ENCODE results near the gene GRID1. TPM values are rescaled to one million over a fixed set of nuclear protein-coding genes. Genes with fewer than 3 reads are reported as not detected.

GRID1 gene
- total and polyA plus RNA-seq, 9 of the 15 experiments (the other 6 are each of a cell fraction or from before 2014, with no cell fraction given): 0.01 to 7.2 (median 1.2) TPM

DNA sequence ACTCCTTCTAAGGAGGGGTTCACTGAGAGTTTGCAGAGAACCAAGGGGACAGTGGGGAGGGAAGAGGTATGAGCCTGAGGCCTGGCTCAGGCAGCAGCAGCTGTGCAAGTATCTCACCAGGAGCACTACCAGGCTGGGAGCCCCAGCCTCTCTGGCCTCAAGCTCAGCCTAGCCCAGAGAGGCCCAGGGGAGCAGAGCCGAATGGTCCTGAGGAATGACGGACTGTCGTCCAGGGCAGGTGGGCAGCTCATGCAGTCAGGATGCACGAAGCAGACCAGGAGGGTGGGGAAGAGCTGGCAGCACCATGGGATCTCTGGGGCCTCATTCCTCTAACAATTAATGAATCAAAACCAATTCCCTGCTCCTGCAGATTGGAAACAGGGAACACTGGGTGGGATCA lies 151.5 kb downstream of the GRID1 start:
- TF ChIP-seq ZNF347 (CRISPR knock-in tag; IDR thresholded peaks at IDR 0.05; ENCODE audit: low read depth): no peak

DNA sequence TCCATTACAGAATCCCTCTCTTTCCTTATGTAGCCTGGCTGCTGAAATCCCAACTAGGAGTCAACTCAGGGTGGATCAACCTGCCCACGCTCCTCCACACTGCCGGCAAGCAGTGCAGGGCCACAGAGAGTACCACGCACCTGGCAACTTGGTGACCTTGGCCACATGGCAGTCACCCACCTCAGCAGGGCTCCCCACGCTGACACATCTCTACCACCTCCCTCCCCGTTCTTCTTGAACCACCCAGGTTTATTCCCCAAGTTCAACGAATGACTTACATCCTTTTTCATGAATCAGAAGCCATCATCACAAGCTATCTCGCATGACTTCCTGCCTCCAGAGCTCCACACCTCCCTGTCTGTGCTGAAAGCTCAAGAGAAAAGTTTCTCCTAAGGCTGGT lies 153.4 kb downstream of the GRID1 start:
- CTCF ChIA-PET (ENCODE audit: low intra/inter-chr PET ratio): no interaction called here
- H4K20me1 ChIP-seq (replicated peaks; ENCODE audit: control insufficient read depth, insufficient read depth, low read length): no peaks in the 10 kb centered on the region
- no peak overlapping the region for H3K9ac ChIP-seq (ENCODE audit: insufficient read depth in 1 of 2, low read depth in 2 of 2, low read length in 2 of 2)
- WGBS (ENCODE audit: insufficient coverage, low coverage, missing lambda C conversion rate): 0% methylated on average over 4 of the region's 7 CpGs
- H3K36me3 ChIP-seq (ENCODE audit: control insufficient read depth, insufficient read depth, low read length): no peaks in the 10 kb centered on the region
- H3K79me2 ChIP-seq (ENCODE audit: control insufficient read depth, insufficient read depth, low read length): no peaks in the 10 kb centered on the region
- in situ Hi-C loops (cut with MboI) (no loop called here), intact Hi-C loops (cut with micrococcal nuclease) (no loop called here)
- FAIRE-seq: no peak
- no peaks in the 10 kb centered on the region for H3K4me1 ChIP-seq (replicated peaks in 1 of 2; ENCODE audit: control insufficient read depth in 2 of 2, insufficient read depth in 2 of 2, low read length in 2 of 2)
- H3K27ac ChIP-seq (ENCODE audit: extremely low read depth, low read depth, low read length): no peak overlapping the region
- H2AFZ ChIP-seq (ENCODE audit: low read depth, low read length): no peak overlapping the region
- no peaks in the 10 kb centered on the region for H3K9me1 ChIP-seq (ENCODE audit: control insufficient read depth, insufficient read depth, low read length)
- H3K4me2 ChIP-seq (ENCODE audit: insufficient read depth, low read length): no peak overlapping the region
- no peaks in the 10 kb centered on the region for H3K9me3 ChIP-seq (replicated peaks; ENCODE audit: control insufficient read depth, insufficient read depth, low read depth, low read length)
- no peak for DNase-seq (ENCODE audit: extremely low read depth in 1 of 4, low spot score in 3 of 4)
- H3K4me3 ChIP-seq: no peak overlapping the region
- no TSS peak for BruUV-seq (replicated peaks)
- POLR2A ChIA-PET: interaction anchor here (1.1 kb wide), 1 partner anchor 12 kb away, joined by 4 read pairs; no protein-coding TSS in a partner anchor
- ATAC-seq: no peak
- H3K27me3 ChIP-seq (ENCODE audit: control insufficient read depth in 2 of 2, insufficient read depth in 2 of 2, low read length in 2 of 2): no peaks in the 10 kb centered on the region; a peak in 1 of 5 replicates
- TF ChIP-seq, protein P1, sequence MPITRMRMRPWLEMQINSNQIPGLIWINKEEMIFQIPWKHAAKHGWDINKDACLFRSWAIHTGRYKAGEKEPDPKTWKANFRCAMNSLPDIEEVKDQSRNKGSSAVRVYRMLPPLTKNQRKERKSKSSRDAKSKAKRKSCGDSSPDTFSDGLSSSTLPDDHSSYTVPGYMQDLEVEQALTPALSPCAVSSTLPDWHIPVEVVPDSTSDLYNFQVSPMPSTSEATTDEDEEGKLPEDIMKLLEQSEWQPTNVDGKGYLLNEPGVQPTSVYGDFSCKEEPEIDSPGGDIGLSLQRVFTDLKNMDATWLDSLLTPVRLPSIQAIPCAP (CRISPR knock-in tag; IDR thresholded peaks at IDR 0.05; ENCODE audit: borderline replicate concordance): no peak
- TF ChIP-seq ZNF764 (CRISPR knock-in tag; IDR thresholded peaks at IDR 0.05; ENCODE audit: low read depth) (no peak), MTA2 (IDR thresholded peaks at IDR 0.05; ENCODE audit: low read depth) (no peak), SLC30A9 (CRISPR knock-in tag; IDR thresholded peaks at IDR 0.05) (no peak), STAT5B (CRISPR knock-in tag; IDR thresholded peaks at IDR 0.05) (no peak), GABPB2 (CRISPR knock-in tag; conservative IDR thresholded peaks at IDR 0.05) (no peak), ZNF174 (CRISPR knock-in tag; IDR thresholded peaks at IDR 0.05) (no peak), WHSC1 (IDR thresholded peaks at IDR 0.05; ENCODE audit: low read length) (no peak), NR1H2 (CRISPR knock-in tag; IDR thresholded peaks at IDR 0.05) (no peak), ZNF311 (CRISPR knock-in tag; IDR thresholded peaks at IDR 0.05) (no peak), PHF21A (IDR thresholded peaks at IDR 0.05; ENCODE audit: borderline replicate concordance, low read depth) (no peak)
- TF ChIP-seq, protein P2, sequence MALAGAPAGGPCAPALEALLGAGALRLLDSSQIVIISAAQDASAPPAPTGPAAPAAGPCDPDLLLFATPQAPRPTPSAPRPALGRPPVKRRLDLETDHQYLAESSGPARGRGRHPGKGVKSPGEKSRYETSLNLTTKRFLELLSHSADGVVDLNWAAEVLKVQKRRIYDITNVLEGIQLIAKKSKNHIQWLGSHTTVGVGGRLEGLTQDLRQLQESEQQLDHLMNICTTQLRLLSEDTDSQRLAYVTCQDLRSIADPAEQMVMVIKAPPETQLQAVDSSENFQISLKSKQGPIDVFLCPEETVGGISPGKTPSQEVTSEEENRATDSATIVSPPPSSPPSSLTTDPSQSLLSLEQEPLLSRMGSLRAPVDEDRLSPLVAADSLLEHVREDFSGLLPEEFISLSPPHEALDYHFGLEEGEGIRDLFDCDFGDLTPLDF (CRISPR knock-in tag; IDR thresholded peaks at IDR 0.05): no peak
- TF ChIP-seq, protein P3, sequence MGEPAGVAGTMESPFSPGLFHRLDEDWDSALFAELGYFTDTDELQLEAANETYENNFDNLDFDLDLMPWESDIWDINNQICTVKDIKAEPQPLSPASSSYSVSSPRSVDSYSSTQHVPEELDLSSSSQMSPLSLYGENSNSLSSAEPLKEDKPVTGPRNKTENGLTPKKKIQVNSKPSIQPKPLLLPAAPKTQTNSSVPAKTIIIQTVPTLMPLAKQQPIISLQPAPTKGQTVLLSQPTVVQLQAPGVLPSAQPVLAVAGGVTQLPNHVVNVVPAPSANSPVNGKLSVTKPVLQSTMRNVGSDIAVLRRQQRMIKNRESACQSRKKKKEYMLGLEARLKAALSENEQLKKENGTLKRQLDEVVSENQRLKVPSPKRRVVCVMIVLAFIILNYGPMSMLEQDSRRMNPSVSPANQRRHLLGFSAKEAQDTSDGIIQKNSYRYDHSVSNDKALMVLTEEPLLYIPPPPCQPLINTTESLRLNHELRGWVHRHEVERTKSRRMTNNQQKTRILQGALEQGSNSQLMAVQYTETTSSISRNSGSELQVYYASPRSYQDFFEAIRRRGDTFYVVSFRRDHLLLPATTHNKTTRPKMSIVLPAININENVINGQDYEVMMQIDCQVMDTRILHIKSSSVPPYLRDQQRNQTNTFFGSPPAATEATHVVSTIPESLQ (CRISPR knock-in tag; IDR thresholded peaks at IDR 0.05): no peak

More for the DNA sequence above, 151.5 kb downstream of the GRID1 start:
- ChIA-PET CTCF (ENCODE audit: low intra/inter-chr PET ratio) (no interaction called here), POLR2A (no interaction called here)
- Histone ChIP-seq H3K9ac (ENCODE audit: insufficient read depth in 1 of 2, low read depth in 2 of 2, low read length in 2 of 2) (no peak overlapping the region), H3K36me3 (ENCODE audit: control insufficient read depth, insufficient read depth, low read length) (no peaks in the 10 kb centered on the region), H3K9me3 (replicated peaks; ENCODE audit: control insufficient read depth, insufficient read depth, low read depth, low read length) (no peaks in the 10 kb centered on the region), H3K9me1 (ENCODE audit: control insufficient read depth, insufficient read depth, low read length) (no peaks in the 10 kb centered on the region), H3K27ac (ENCODE audit: extremely low read depth, low read depth, low read length) (no peak overlapping the region), H3K4me1 (replicated peaks in 1 of 2; ENCODE audit: control insufficient read depth in 2 of 2, insufficient read depth in 2 of 2, low read length in 2 of 2) (no peaks in the 10 kb centered on the region), H3K79me2 (ENCODE audit: control insufficient read depth, insufficient read depth, low read length) (no peaks in the 10 kb centered on the region), H3K27me3 (ENCODE audit: control insufficient read depth in 2 of 2, insufficient read depth in 2 of 2, low read length in 2 of 2) (no peaks in the 10 kb centered on the region; a peak in 1 of 5 replicates), H3K4me3 (no peak overlapping the region), H4K20me1 (replicated peaks; ENCODE audit: control insufficient read depth, insufficient read depth, low read length) (no peaks in the 10 kb centered on the region), H2AFZ (ENCODE audit: low read depth, low read length) (no peak overlapping the region), H3K4me2 (ENCODE audit: insufficient read depth, low read length) (no peak overlapping the region)
- DNase-seq (ENCODE audit: extremely low read depth in 1 of 4, low spot score in 3 of 4) (no peak), ATAC-seq (no peak), FAIRE-seq (no peak)
- in situ Hi-C loops (cut with MboI): no loop called here
- WGBS (ENCODE audit: insufficient coverage, low coverage, missing lambda C conversion rate): no CpG with 5 or more reads among the region's 4 CpGs
- BruUV-seq (replicated peaks): no TSS peak
- intact Hi-C loops (cut with micrococcal nuclease): no loop called here
